ENCODE measurements around the gene KSR2.
A peak's percentile ranks its signal among the peaks of the same experiment; 100 is the strongest.
"Not testable (repeated sequence)": the region's sequence is repeated elsewhere in the genome, so short reads cannot be mapped to it uniquely, and the experiment has no call there.

The KSR2 gene

DNA sequence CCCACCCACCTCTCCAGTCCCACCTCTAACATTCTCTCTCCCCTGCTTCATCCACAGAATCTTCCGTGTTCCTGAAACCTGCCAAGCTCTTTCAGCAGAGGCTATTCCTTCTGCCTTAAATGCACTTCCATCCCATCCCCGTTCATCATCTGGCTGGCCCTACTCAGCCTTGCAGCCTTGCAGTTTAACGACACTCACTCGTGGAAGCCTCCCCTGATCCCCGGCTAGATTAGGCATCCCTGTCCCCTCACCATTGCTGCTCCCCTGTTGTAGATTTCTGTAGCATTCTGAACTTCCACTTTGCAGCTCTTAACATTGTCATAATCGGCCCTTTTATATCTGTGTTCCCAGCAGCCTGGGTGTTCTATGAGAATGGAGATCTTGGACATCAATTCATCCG lies 326.9 kb downstream of the KSR2 start:
- DNase-seq (ENCODE audit: low read depth, low spot score), result no peak
- Histone ChIP-seq H3K9me3 (ENCODE audit: insufficient read depth, low read length) (no peaks in the 10 kb centered on the region; the same call in 1 of the 2 replicates), H3K27me3 (ENCODE audit: insufficient read depth, insufficient read length) (no peaks in the 10 kb centered on the region), H3K36me3 (ENCODE audit: insufficient read depth, insufficient read length, low read length) (no peaks in the 10 kb centered on the region), H3K4me1 (ENCODE audit: insufficient read depth, insufficient read length) (no peaks in the 10 kb centered on the region), H3K9ac (ENCODE audit: insufficient read length, low read depth) (no peak overlapping the region), H3K4me3 (ENCODE audit: insufficient read length, low read depth) (no peak overlapping the region)
- TF ChIP-seq ZNF274 (IDR thresholded peaks at IDR 0.05; ENCODE audit: low read depth, low read length) (no peak), YY1 (IDR thresholded peaks at IDR 0.05; ENCODE audit: insufficient read depth, insufficient read length) (no peak), SUZ12 (IDR thresholded peaks at IDR 0.05; ENCODE audit: extremely low read depth, insufficient read depth, insufficient read length) (no peak)

DNA sequence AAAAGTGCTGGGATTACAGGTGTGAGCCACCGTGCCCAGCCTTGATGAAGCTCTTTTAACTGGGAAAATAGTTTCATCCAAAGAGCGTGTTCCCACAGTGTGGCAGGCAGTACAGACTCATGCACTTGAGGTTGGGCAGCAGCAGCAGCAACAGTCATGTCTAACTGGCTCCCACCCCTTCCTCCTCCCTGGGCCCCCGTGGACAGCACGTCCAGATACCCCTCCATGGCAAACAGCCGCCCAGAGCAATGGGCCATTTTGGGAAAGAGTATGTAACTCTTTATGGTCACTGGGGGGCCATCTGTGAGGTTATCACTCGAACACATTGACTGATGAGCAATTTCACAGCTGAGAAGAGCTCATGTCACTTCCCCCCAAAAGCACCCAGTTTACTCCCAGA lies 328.3 kb downstream of the KSR2 start:
- Histone ChIP-seq H3K4me3 (ENCODE audit: insufficient read length, low read depth) (no peak overlapping the region), H3K4me1 (ENCODE audit: insufficient read depth, insufficient read length) (no peaks in the 10 kb centered on the region), H3K9me3 (ENCODE audit: insufficient read depth, low read length) (no peaks in the 10 kb centered on the region; the same call in 1 of the 2 replicates), H3K27me3 (ENCODE audit: insufficient read depth, insufficient read length) (no peaks in the 10 kb centered on the region), H3K36me3 (ENCODE audit: insufficient read depth, insufficient read length, low read length) (no peaks in the 10 kb centered on the region), H3K9ac (ENCODE audit: insufficient read length, low read depth) (no peak overlapping the region)
- no peak for TF ChIP-seq SUZ12 (IDR thresholded peaks at IDR 0.05; ENCODE audit: extremely low read depth, insufficient read depth, insufficient read length)
- TF ChIP-seq YY1 (IDR thresholded peaks at IDR 0.05; ENCODE audit: insufficient read depth, insufficient read length), result no peak
- TF ChIP-seq ZNF274 (IDR thresholded peaks at IDR 0.05; ENCODE audit: low read depth, low read length), result no peak
- DNase-seq (ENCODE audit: low read depth, low spot score), result no peak

DNA sequence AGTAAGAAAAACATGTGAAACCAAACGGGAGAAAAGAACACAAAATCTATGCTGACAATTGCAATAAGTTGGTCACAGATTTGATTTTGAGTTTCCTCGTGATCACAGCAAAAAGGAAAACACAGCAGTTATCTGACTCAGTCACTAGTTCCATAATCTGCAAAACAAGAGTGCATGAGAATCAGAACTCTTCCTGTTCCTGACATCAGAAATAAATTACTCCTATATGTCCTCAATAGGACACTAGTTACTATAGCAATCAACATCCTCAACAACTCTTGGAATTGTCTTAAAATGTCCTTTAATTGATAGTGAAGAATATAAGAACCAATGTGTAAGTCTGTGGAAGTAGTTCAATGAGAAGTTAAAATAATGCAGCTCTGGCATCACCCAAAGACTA lies 339.3 kb downstream of the KSR2 start:
- H3K36me3 ChIP-seq (ENCODE audit: insufficient read depth, insufficient read length, low read length), result no peaks in the 10 kb centered on the region
- no peak overlapping the region for H3K9ac ChIP-seq (ENCODE audit: insufficient read length, low read depth)
- no peak for TF ChIP-seq SUZ12 (IDR thresholded peaks at IDR 0.05; ENCODE audit: extremely low read depth, insufficient read depth, insufficient read length)
- TF ChIP-seq YY1 (IDR thresholded peaks at IDR 0.05; ENCODE audit: insufficient read depth, insufficient read length), result no peak
- no peak for TF ChIP-seq ZNF274 (IDR thresholded peaks at IDR 0.05; ENCODE audit: low read depth, low read length)
- no peaks in the 10 kb centered on the region for H3K4me1 ChIP-seq (ENCODE audit: insufficient read depth, insufficient read length)
- no peaks in the 10 kb centered on the region for H3K27me3 ChIP-seq (ENCODE audit: insufficient read depth, insufficient read length)
- H3K4me3 ChIP-seq (ENCODE audit: insufficient read length, low read depth), result no peak overlapping the region
- no peaks in the 10 kb centered on the region for H3K9me3 ChIP-seq (ENCODE audit: insufficient read depth, low read length)
- no peak for DNase-seq (ENCODE audit: low read depth, low spot score)

DNA sequence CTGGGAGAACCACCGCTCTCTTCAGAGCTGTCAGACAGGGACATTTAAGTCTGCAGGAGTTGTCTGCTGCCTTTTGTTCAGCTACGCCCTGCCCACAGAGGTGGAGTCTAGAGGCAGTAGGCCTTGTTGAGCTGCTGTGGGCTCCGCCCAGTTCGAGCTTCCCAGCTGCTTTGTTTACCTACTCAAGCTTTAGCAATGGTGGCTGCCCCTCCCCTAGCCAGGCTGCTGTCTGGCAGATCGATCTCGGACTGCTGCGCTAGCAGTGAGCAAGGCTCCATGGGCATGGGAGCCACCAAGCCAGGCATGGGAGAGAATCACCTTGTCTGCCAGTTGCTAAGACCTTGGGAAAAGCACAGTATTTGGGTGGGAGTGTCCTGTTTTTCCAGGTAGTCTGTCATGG lies 340.1 kb downstream of the KSR2 start:
- H3K9ac ChIP-seq (ENCODE audit: insufficient read length, low read depth), result peak overlapping the region; percentile 18
- H3K4me1 ChIP-seq (ENCODE audit: insufficient read depth, insufficient read length); H3K36me3 ChIP-seq (ENCODE audit: insufficient read depth, insufficient read length, low read length); H3K9me3 ChIP-seq (ENCODE audit: insufficient read depth, low read length); H3K27me3 ChIP-seq (ENCODE audit: insufficient read depth, insufficient read length): not testable (repeated sequence)
- H3K4me3 ChIP-seq (ENCODE audit: insufficient read length, low read depth), result peak overlapping the region; percentile 25
- peak; percentile 80 for DNase-seq (ENCODE audit: low read depth, low spot score)

DNA sequence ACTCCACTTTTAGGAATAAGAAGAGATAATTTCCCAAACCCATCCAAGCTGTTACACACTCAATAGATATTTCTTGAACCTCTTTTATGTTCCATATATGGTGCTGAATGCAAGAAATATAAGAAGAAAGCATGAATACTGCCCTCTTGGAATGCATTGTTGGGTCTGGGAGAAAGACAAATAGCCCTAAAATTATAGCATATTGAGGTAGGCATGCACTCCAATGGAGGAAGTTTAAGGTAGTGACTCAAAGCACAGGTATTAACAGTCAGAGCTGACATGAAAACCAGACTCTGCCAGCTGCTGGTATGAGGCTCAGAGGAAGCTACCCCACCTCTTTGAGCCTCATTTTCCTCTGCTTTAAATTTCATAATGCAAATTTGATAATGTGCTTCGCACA lies 346.0 kb downstream of the KSR2 start:
- TF ChIP-seq SUZ12 (IDR thresholded peaks at IDR 0.05; ENCODE audit: extremely low read depth, insufficient read depth, insufficient read length) (no peak), YY1 (IDR thresholded peaks at IDR 0.05; ENCODE audit: insufficient read depth, insufficient read length) (no peak), ZNF274 (IDR thresholded peaks at IDR 0.05; ENCODE audit: low read depth, low read length) (no peak)
- Histone ChIP-seq H3K4me3 (ENCODE audit: insufficient read length, low read depth) (no peak overlapping the region), H3K9me3 (ENCODE audit: insufficient read depth, low read length) (no peaks in the 10 kb centered on the region), H3K27me3 (ENCODE audit: insufficient read depth, insufficient read length) (no peaks in the 10 kb centered on the region), H3K4me1 (ENCODE audit: insufficient read depth, insufficient read length) (no peaks in the 10 kb centered on the region), H3K36me3 (ENCODE audit: insufficient read depth, insufficient read length, low read length) (no peaks in the 10 kb centered on the region), H3K9ac (ENCODE audit: insufficient read length, low read depth) (no peak overlapping the region)
- DNase-seq (ENCODE audit: low read depth, low spot score), result no peak

- H3K9ac ChIP-seq (ENCODE audit: insufficient read length, low read depth), result no peak overlapping the region
- H3K36me3 ChIP-seq (ENCODE audit: insufficient read depth, insufficient read length, low read length), result no peaks in the 10 kb centered on the region
- no peaks in the 10 kb centered on the region for H3K4me1 ChIP-seq (ENCODE audit: insufficient read depth, insufficient read length)
- no peaks in the 10 kb centered on the region for H3K27me3 ChIP-seq (ENCODE audit: insufficient read depth, insufficient read length)
- H3K9me3 ChIP-seq (ENCODE audit: insufficient read depth, low read length), result no peaks in the 10 kb centered on the region
- DNase-seq (ENCODE audit: low read depth, low spot score), result no peak
- TF ChIP-seq YY1 (IDR thresholded peaks at IDR 0.05; ENCODE audit: insufficient read depth, insufficient read length), result no peak
- TF ChIP-seq ZNF274 (IDR thresholded peaks at IDR 0.05; ENCODE audit: low read depth, low read length), result no peak
- no peak for TF ChIP-seq SUZ12 (IDR thresholded peaks at IDR 0.05; ENCODE audit: extremely low read depth, insufficient read depth, insufficient read length)
- H3K4me3 ChIP-seq (ENCODE audit: insufficient read length, low read depth), result no peak overlapping the region
These were observed 346.7 kb downstream of the KSR2 start for GRCh38 chr12:117622087-117622486.

- H3K9ac ChIP-seq (ENCODE audit: insufficient read length, low read depth), result no peak overlapping the region
- no peaks in the 10 kb centered on the region for H3K36me3 ChIP-seq (ENCODE audit: insufficient read depth, insufficient read length, low read length)
- H3K4me1 ChIP-seq (ENCODE audit: insufficient read depth, insufficient read length), result no peaks in the 10 kb centered on the region
- no peak overlapping the region for H3K4me3 ChIP-seq (ENCODE audit: insufficient read length, low read depth)
- TF ChIP-seq YY1 (IDR thresholded peaks at IDR 0.05; ENCODE audit: insufficient read depth, insufficient read length), result no peak
- H3K27me3 ChIP-seq (ENCODE audit: insufficient read depth, insufficient read length), result peaks cover 7% of the 10 kb centered on the region
- DNase-seq (ENCODE audit: low read depth, low spot score), result no peak
- no peaks in the 10 kb centered on the region for H3K9me3 ChIP-seq (ENCODE audit: insufficient read depth, low read length)
These were observed 361.0 kb downstream of the KSR2 start for GRCh38 chr12:117607778-117608177.

DNA sequence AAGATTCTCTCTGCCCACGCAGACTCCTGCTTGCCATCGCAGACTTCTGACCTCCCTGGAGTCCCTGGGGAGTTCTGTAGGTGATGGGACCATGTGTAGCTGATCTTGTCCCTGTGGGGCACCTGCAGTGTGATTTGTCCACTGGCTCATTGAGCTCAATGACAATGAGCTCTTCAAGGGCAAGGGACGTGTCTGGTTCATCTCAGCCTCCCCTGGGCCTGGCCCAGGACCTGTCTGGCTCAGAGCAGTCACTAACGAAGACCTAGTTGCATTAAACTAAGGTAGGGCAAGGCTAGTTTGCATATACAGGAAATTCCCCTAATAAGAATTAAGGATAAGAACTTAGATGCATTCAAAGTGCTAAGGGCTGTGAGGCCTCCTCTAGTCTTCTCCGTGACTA lies 361.8 kb downstream of the KSR2 start:
- Histone ChIP-seq H3K9ac (ENCODE audit: insufficient read length, low read depth) (no peak overlapping the region), H3K9me3 (ENCODE audit: insufficient read depth, low read length) (no peaks in the 10 kb centered on the region), H3K4me3 (ENCODE audit: insufficient read length, low read depth) (no peak overlapping the region), H3K27me3 (ENCODE audit: insufficient read depth, insufficient read length) (peaks cover 7% of the 10 kb centered on the region), H3K4me1 (ENCODE audit: insufficient read depth, insufficient read length) (no peaks in the 10 kb centered on the region), H3K36me3 (ENCODE audit: insufficient read depth, insufficient read length, low read length) (no peaks in the 10 kb centered on the region)
- TF ChIP-seq YY1 (IDR thresholded peaks at IDR 0.05; ENCODE audit: insufficient read depth, insufficient read length) (no peak), ZNF274 (IDR thresholded peaks at IDR 0.05; ENCODE audit: low read depth, low read length) (no peak), SUZ12 (IDR thresholded peaks at IDR 0.05; ENCODE audit: extremely low read depth, insufficient read depth, insufficient read length) (no peak)
- DNase-seq (ENCODE audit: low read depth, low spot score), result no peak
